IMR-90 (cell line): Measurements from ENCODE around the gene RAD51D. TPM values are rescaled to one million over a fixed set of nuclear protein-coding genes. Genes with fewer than 3 reads are reported as not detected.

Source experiments
- ATAC-seq: fragments of 200-7000 bp; cut with Tn5 transposase; 2 replicates; pipeline ENCODE4 v1.9.1; 2020; ENCODE audit warnings: low read depth, mild to moderate bottlenecking, moderate library complexity
- BruUV-seq: library from RNA; stranded (reverse); fragments of 400-500 nt; replicated peaks from 2 replicates; lab custom pipeline; 2021; lab: Mats Ljungman, UMichigan
- CTCF ChIA-PET: fragments of 300-600 bp; formaldehyde crosslinking; extraction: SDS; loops from one replicate; lab custom pipeline; 2021; ENCODE audit warnings: antibody characterized with exemption; lab: Yijun Ruan, JAX
- POLR2A ChIA-PET: fragments of 300-600 bp; sonication (Branson Sonifier 250); formaldehyde crosslinking; loops from one replicate; lab custom pipeline; 2022; ENCODE audit warnings: antibody characterized with exemption; ENCODE audit not compliant: unreplicated experiment; lab: Charles Lee
- DNase-seq: peaks from one replicate; pipeline ENCODE4 v3.0.0; 2013
- H2AFZ ChIP-seq: replicated peaks from 2 replicates; pipeline ENCODE3; 2013; ENCODE audit warnings: low read length, mild to moderate bottlenecking; ENCODE audit not compliant: poor library complexity
- H2AK5ac ChIP-seq: 2 replicates; pipeline ENCODE4 v1.6.1; 2013; ENCODE audit warnings: low read depth, low read length, inconsistent platforms
- H2AK9ac ChIP-seq: replicated peaks from 2 replicates; pipeline ENCODE3; 2013; ENCODE audit warnings: mild to moderate bottlenecking, low read depth, low read length, moderate library complexity; ENCODE audit not compliant: poor library complexity
- H2BK120ac ChIP-seq: 2 replicates; pipeline ENCODE4 v1.6.1; 2013; ENCODE audit warnings: low read depth, low read length, inconsistent platforms
- H2BK15ac ChIP-seq: 3 replicates; pipeline ENCODE4 v1.6.1; 2013; ENCODE audit warnings: low read depth, low read length, inconsistent platforms
- H2BK20ac ChIP-seq: 2 replicates; pipeline ENCODE4 v1.6.1; 2013; ENCODE audit warnings: low read depth, mild to moderate bottlenecking, inconsistent platforms, low read length, moderate library complexity
- H2BK5ac ChIP-seq: 2 replicates; pipeline ENCODE4 v1.6.1; 2013; ENCODE audit warnings: mild to moderate bottlenecking, low read depth, low read length, inconsistent platforms; ENCODE audit not compliant: poor library complexity, severe bottlenecking
- H3K14ac ChIP-seq: replicated peaks from 2 replicates; pipeline ENCODE4 v1.6.1; 2013; ENCODE audit warnings: low read depth, low read length, inconsistent platforms
- H3K18ac ChIP-seq: 2 replicates; pipeline ENCODE4 v1.6.1; 2013; ENCODE audit warnings: low read depth, low read length, control low read depth
- H3K23ac ChIP-seq: 2 replicates; pipeline ENCODE4 v1.6.1; 2013; ENCODE audit warnings: low read depth, low read length, inconsistent platforms
- H3K27ac ChIP-seq: 2 replicates; pipeline ENCODE4 v1.5.1; 2013; ENCODE audit warnings: mild to moderate bottlenecking, control low read depth, low read length; ENCODE audit not compliant: insufficient read depth
- H3K27me3 ChIP-seq: 2 replicates; pipeline ENCODE4 v1.6.1; 2013; ENCODE audit warnings: low read length; ENCODE audit not compliant: control insufficient read depth, insufficient read depth
- H3K36me3 ChIP-seq: 2 replicates; pipeline ENCODE4 v1.6.1; 2013; ENCODE audit warnings: low read length, mixed read lengths; ENCODE audit not compliant: control insufficient read depth, insufficient read depth
- H3K4ac ChIP-seq: 2 replicates; pipeline ENCODE4 v1.6.1; 2013; ENCODE audit warnings: low read depth, low read length, inconsistent platforms
- H3K4me1 ChIP-seq: 2 replicates; pipeline ENCODE4 v1.6.1; 2013; ENCODE audit warnings: low read length, mixed read lengths; ENCODE audit not compliant: control insufficient read depth, insufficient read depth
- H3K4me2 ChIP-seq: 2 replicates; pipeline ENCODE4 v1.6.1; 2013; ENCODE audit warnings: low read depth, mild to moderate bottlenecking, control low read depth, low read length, moderate library complexity
- H3K4me3 ChIP-seq: 2 replicates; pipeline ENCODE4 v1.5.1; 2013; ENCODE audit warnings: low read depth, mild to moderate bottlenecking, control low read depth, low read length, moderate library complexity; ENCODE audit not compliant: insufficient read depth
- H3K56ac ChIP-seq: 2 replicates; pipeline ENCODE4 v1.6.1; 2013; ENCODE audit warnings: low read length, inconsistent platforms; ENCODE audit not compliant: insufficient read depth; ENCODE audit errors: extremely low read depth
- H3K79me1 ChIP-seq, 2 experiments: 2 replicates each; pipeline ENCODE4 v1.6.1; 2013; ENCODE audit warnings: low read length in 2 of 2, inconsistent platforms in 1 of 2, low read depth in 1 of 2
- H3K9ac ChIP-seq: 2 replicates; pipeline ENCODE4 v1.6.1; 2013; ENCODE audit warnings: low read depth, low read length, control low read depth
- H3K9me1 ChIP-seq: 2 replicates; pipeline ENCODE4 v1.6.1; 2013; ENCODE audit warnings: low read length, inconsistent platforms; ENCODE audit not compliant: insufficient read depth
- H3K9me3 ChIP-seq: 2 replicates; pipeline ENCODE4 v1.6.1; 2013; ENCODE audit warnings: low read length; ENCODE audit not compliant: control insufficient read depth, insufficient read depth
- H4K20me1 ChIP-seq: 2 replicates; pipeline ENCODE4 v1.6.1; 2013; ENCODE audit warnings: low read length, inconsistent platforms; ENCODE audit not compliant: insufficient read depth
- H4K5ac ChIP-seq: 2 replicates; pipeline ENCODE4 v1.6.1; 2013; ENCODE audit warnings: mild to moderate bottlenecking, low read depth, low read length, control low read depth
- H4K8ac ChIP-seq, 2 experiments: 2 replicates each; pipeline ENCODE4 v1.6.1; 2013; ENCODE audit warnings: low read depth in 2 of 2, low read length in 2 of 2, control low read depth in 1 of 2, inconsistent platforms in 1 of 2
- H4K91ac ChIP-seq: 2 replicates; pipeline ENCODE4 v1.6.1; 2013; ENCODE audit warnings: low read depth, low read length, inconsistent platforms; ENCODE audit not compliant: insufficient read depth
- BHLHE40 ChIP-seq: fragments of 150-350 bp; IDR thresholded peaks from 2 replicates; pipeline ENCODE4 v1.6.1; 2016; ENCODE audit warnings: mild to moderate bottlenecking, low read depth, low read length
- CEBPB ChIP-seq: IDR thresholded peaks from 2 replicates; pipeline ENCODE4 v1.6.1; 2012; ENCODE audit warnings: low read depth, low read length, improper control_type of control experiment
- CHD1 ChIP-seq: IDR thresholded peaks from 2 replicates; pipeline ENCODE4 v1.6.1; 2012; ENCODE audit warnings: low read depth, low read length, improper control_type of control experiment
- CTCF ChIP-seq: conservative IDR thresholded peaks from 2 replicates; pipeline ENCODE4 v1.5.1; 2012; ENCODE audit warnings: mild to moderate bottlenecking, low read depth, low read length, improper control_type of control experiment
- ELK1 ChIP-seq: fragments of 150-350 bp; IDR thresholded peaks from 2 replicates; pipeline ENCODE4 v1.6.1; 2016; ENCODE audit warnings: low read depth, mild to moderate bottlenecking, low read length, moderate library complexity, borderline replicate concordance
- FOS ChIP-seq: fragments of 150-350 bp; IDR thresholded peaks from 2 replicates; pipeline ENCODE4 v1.6.1; 2016; ENCODE audit warnings: low read depth, low read length
- MAFK ChIP-seq: IDR thresholded peaks from 2 replicates; pipeline ENCODE4 v1.6.1; 2012; ENCODE audit warnings: low read depth, low read length, improper control_type of control experiment
- RAD21 ChIP-seq: IDR thresholded peaks from 2 replicates; pipeline ENCODE4 v1.6.1; 2012; ENCODE audit warnings: low read length, improper control_type of control experiment
- RFX5 ChIP-seq: IDR thresholded peaks from 2 replicates; pipeline ENCODE4 v1.8.0; 2012; ENCODE audit warnings: low read depth, mild to moderate bottlenecking, low read length, moderate library complexity
- SMC3 ChIP-seq: fragments of 150-350 bp; IDR thresholded peaks from 2 replicates; pipeline ENCODE4 v1.6.1; 2016; ENCODE audit warnings: low read depth, mild to moderate bottlenecking, antibody characterized with exemption, low read length, moderate library complexity
- USF2 ChIP-seq: fragments of 150-350 bp; IDR thresholded peaks from 2 replicates; pipeline ENCODE4 v1.6.1; 2017; ENCODE audit warnings: mild to moderate bottlenecking, antibody characterized with exemption, low read length, low read depth
- WGBS, 2 experiments: methylation state at CpG; one replicate each; pipeline versions ENCODE4 v1.1.5 to v1.1.7; 2013; ENCODE audit warnings: missing lambda C conversion rate in 2 of 2; ENCODE audit not compliant: insufficient read length in 1 of 2; ENCODE audit errors: extremely low coverage in 2 of 2; 5-methylcytosine and 5-hydroxymethylcytosine counted together
- dilution Hi-C: fragments of 300-500 bp; cut with HindIII; formaldehyde crosslinking; loops from one replicate; pipeline ENCODE4 v1.14.3; 2018; ENCODE audit warnings: low sequenced_read_pairs; ENCODE audit not compliant: unreplicated experiment
- in situ Hi-C: fragments of 300-500 bp; cut with MboI; formaldehyde crosslinking; loops from 3 replicates; pipeline ENCODE4 v1.14.3; 2019; ENCODE audit warnings: low sequenced_read_pairs, inconsistent platforms, mixed read lengths
- intact Hi-C: fragments of 100-400 bp; cut with micrococcal nuclease; formaldehyde crosslinking; loops from 2 replicates; pipeline ENCODE4 v1.10.0; 2022
- polyA plus RNA-seq, 3 experiments: library from polyadenylated mRNA; depleted of rRNA; stranded (reverse); fragments of >200 nt; gene quantifications; 2 replicates each; pipeline ENCODE4 v1.2.3, GENCODE V29; 2012; ENCODE audit warnings: low replicate concordance in 1 of 3
- total RNA-seq: library from RNA; depleted of rRNA; stranded (reverse); fragments of >200 nt; gene quantifications from 2 replicates; pipeline ENCODE4 v1.2.3, GENCODE V29; 2012

The RAD51D gene
- total and polyA plus RNA-seq, 2 of the 4 experiments (the other 2 are of a cell fraction) = 10.8 to 12.7 TPM

GRCh38 chr17:35144840-35145239, 25.2 kb upstream of the RAD51D start:
- H3K4me3 ChIP-seq = no peak overlapping the region
- in situ Hi-C loops (no loop called here), dilution Hi-C loops (no loop called here), intact Hi-C loops (no loop called here)
- no peaks in the 10 kb centered on the region for H4K20me1 ChIP-seq
- no peak overlapping the region for H3K14ac ChIP-seq
- ATAC-seq = no peak
- WGBS, 2 experiments = 0% methylated on average over 1 of the region's 4 CpGs; no CpG with 5 or more reads in 1 of the 2 experiments
- H3K79me1 ChIP-seq = peaks cover 12 to 17% of the 10 kb centered on the region in 2 experiments
- H4K5ac ChIP-seq = no peak overlapping the region
- no peaks in the 10 kb centered on the region; the same call in 1 of the 2 replicates for H3K4me1 ChIP-seq
- peaks cover 28% of the 10 kb centered on the region for H3K27me3 ChIP-seq
- no peaks in the 10 kb centered on the region for H3K9me3 ChIP-seq
- H3K56ac ChIP-seq = no peak overlapping the region
- H4K8ac ChIP-seq = no peak overlapping the region
- H3K27ac ChIP-seq = no peak overlapping the region
- no peak overlapping the region for H3K9ac ChIP-seq
- no peak overlapping the region for H3K23ac ChIP-seq
- ChIA-PET POLR2A (no interaction called here), CTCF (no interaction called here)
- no TSS peak for BruUV-seq
- no peak overlapping the region for H2AK5ac ChIP-seq
- no peak overlapping the region for H3K4ac ChIP-seq
- peaks cover 1% of the 10 kb centered on the region; the same call in 1 of the 2 replicates for H3K36me3 ChIP-seq
- no peak overlapping the region for H2AFZ ChIP-seq
- no peak for DNase-seq
- H2BK15ac ChIP-seq = no peak overlapping the region
- H2BK20ac ChIP-seq = no peak overlapping the region
- TF ChIP-seq RAD21 (no peak), CTCF (no peak), FOS (no peak), MAFK (no peak), RFX5 (no peak), ELK1 (no peak), SMC3 (no peak), CHD1 (no peak), USF2 (no peak), BHLHE40 (no peak), CEBPB (no peak)
- no peak overlapping the region for H3K18ac ChIP-seq
- H2BK120ac ChIP-seq = no peak overlapping the region
- H2AK9ac ChIP-seq = no peak overlapping the region
- H3K4me2 ChIP-seq = no peak overlapping the region
- H3K9me1 ChIP-seq = peaks cover 1% of the 10 kb centered on the region; the same call in 1 of the 2 replicates
- no peak overlapping the region for H2BK5ac ChIP-seq
- no peak overlapping the region for H4K91ac ChIP-seq
